Measurements from ENCODE around the gene NAALADL2. TPM values are rescaled to one million over a fixed set of nuclear protein-coding genes. Genes with fewer than 3 reads are reported as not detected.
A peak's percentile ranks its signal among the peaks of the same experiment; 100 is the strongest.

NAALADL2 gene
- total RNA-seq, 1 experiment from 2014 or later: 1.9 TPM

- no peaks in the 10 kb centered on the region for H3K36me3 ChIP-seq (ENCODE audit: low read depth, low read length)
- ATAC-seq (no peak), DNase-seq (no peak)
- no peak overlapping the region for H3K4me2 ChIP-seq (ENCODE audit: low read length)
- H3F3A ChIP-seq (ENCODE audit: low read length, unreplicated experiment): no peaks in the 10 kb centered on the region
- no peak overlapping the region for H3K9ac ChIP-seq (ENCODE audit: low read length)
- no peak overlapping the region for H3K4me3 ChIP-seq (ENCODE audit: low read length)
- H3K27ac ChIP-seq (ENCODE audit: low read length): no peak overlapping the region
- BruUV-seq (replicated peaks): no TSS peak
- H2AFZ ChIP-seq (ENCODE audit: low read length): no peak overlapping the region
- H3K27me3 ChIP-seq (ENCODE audit: low read length): no peaks in the 10 kb centered on the region
- no peaks in the 10 kb centered on the region for H3K9me3 ChIP-seq (ENCODE audit: low read length)
- H4K20me1 ChIP-seq (ENCODE audit: low read length): no peaks in the 10 kb centered on the region
- CTCF ChIA-PET: no interaction called here
- no peaks in the 10 kb centered on the region for H3K9me2 ChIP-seq (replicated peaks; ENCODE audit: low read length)
- intact Hi-C loops (cut with micrococcal nuclease): no loop called here
- H3K79me2 ChIP-seq (ENCODE audit: low read length): no peaks in the 10 kb centered on the region
- TF ChIP-seq CTCF (conservative IDR thresholded peaks at IDR 0.05; ENCODE audit: low read depth, low read length) (no peak), EZH2 (IDR thresholded peaks at IDR 0.05; ENCODE audit: low read length, unreplicated experiment) (no peak), EZH2phosphoT487 (IDR thresholded peaks at IDR 0.05; ENCODE audit: borderline replicate concordance, low read length) (no peak)
- POLR2A ChIA-PET (ENCODE audit: unreplicated experiment): no interaction called here
- H3K4me1 ChIP-seq (ENCODE audit: insufficient read depth, low read length): no peaks in the 10 kb centered on the region
Measured at GRCh38 chr3:175088766-175089380, 229.7 kb downstream of the NAALADL2 start.

GRCh38 chr3:175091426-175092114 is 232.4 kb downstream of the NAALADL2 start:
- no peaks in the 10 kb centered on the region for H3K27me3 ChIP-seq (ENCODE audit: low read length)
- no peaks in the 10 kb centered on the region for H4K20me1 ChIP-seq (ENCODE audit: low read length)
- H3K79me2 ChIP-seq (ENCODE audit: low read length): no peaks in the 10 kb centered on the region
- CTCF ChIA-PET: no interaction called here
- no peak overlapping the region for H3K4me3 ChIP-seq (ENCODE audit: low read length)
- no peaks in the 10 kb centered on the region for H3K36me3 ChIP-seq (ENCODE audit: low read depth, low read length)
- no peaks in the 10 kb centered on the region for H3K4me1 ChIP-seq (ENCODE audit: insufficient read depth, low read length)
- H3K9ac ChIP-seq (ENCODE audit: low read length): no peak overlapping the region
- no peak overlapping the region for H3K4me2 ChIP-seq (ENCODE audit: low read length)
- H3K9me2 ChIP-seq (replicated peaks; ENCODE audit: low read length): no peaks in the 10 kb centered on the region
- H3F3A ChIP-seq (ENCODE audit: low read length, unreplicated experiment): no peaks in the 10 kb centered on the region
- no peak for DNase-seq
- H3K9me3 ChIP-seq (ENCODE audit: low read length): no peaks in the 10 kb centered on the region
- peak; percentile 31 for ATAC-seq
- intact Hi-C loops (cut with micrococcal nuclease): no loop called here
- POLR2A ChIA-PET (ENCODE audit: unreplicated experiment): no interaction called here
- no peak overlapping the region for H2AFZ ChIP-seq (ENCODE audit: low read length)
- no TSS peak for BruUV-seq (replicated peaks)
- TF ChIP-seq EZH2phosphoT487 (IDR thresholded peaks at IDR 0.05; ENCODE audit: borderline replicate concordance, low read length): no peak
- no peak overlapping the region for H3K27ac ChIP-seq (ENCODE audit: low read length)

- Histone ChIP-seq H3K27me3 (ENCODE audit: low read length) (no peaks in the 10 kb centered on the region), H3K4me1 (ENCODE audit: insufficient read depth, low read length) (no peaks in the 10 kb centered on the region), H3K9me2 (replicated peaks; ENCODE audit: low read length) (no peaks in the 10 kb centered on the region), H2AFZ (ENCODE audit: low read length) (no peak overlapping the region), H3K27ac (ENCODE audit: low read length) (no peak overlapping the region), H3K4me3 (ENCODE audit: low read length) (no peak overlapping the region), H3K4me2 (ENCODE audit: low read length) (no peak overlapping the region), H3K36me3 (ENCODE audit: low read depth, low read length) (no peaks in the 10 kb centered on the region), H3F3A (ENCODE audit: low read length, unreplicated experiment) (no peaks in the 10 kb centered on the region), H4K20me1 (ENCODE audit: low read length) (no peaks in the 10 kb centered on the region), H3K9ac (ENCODE audit: low read length) (no peak overlapping the region), H3K79me2 (ENCODE audit: low read length) (no peaks in the 10 kb centered on the region), H3K9me3 (ENCODE audit: low read length) (no peaks in the 10 kb centered on the region)
- intact Hi-C loops (cut with micrococcal nuclease): no loop called here
- ATAC-seq: no peak
- DNase-seq: no peak
- no peak for TF ChIP-seq EZH2 (IDR thresholded peaks at IDR 0.05; ENCODE audit: low read length, unreplicated experiment)
- TF ChIP-seq CTCF (conservative IDR thresholded peaks at IDR 0.05; ENCODE audit: low read depth, low read length): no peak
- TF ChIP-seq EZH2phosphoT487 (IDR thresholded peaks at IDR 0.05; ENCODE audit: borderline replicate concordance, low read length): no peak
- POLR2A ChIA-PET (ENCODE audit: unreplicated experiment): no interaction called here
- CTCF ChIA-PET: no interaction called here
- BruUV-seq (replicated peaks): no TSS peak
Measured at GRCh38 chr3:175093748-175094147, 234.6 kb downstream of the NAALADL2 start.
